Kidney epithelial cell (primary cell): ENCODE data around the gene LHX4. TPM values are rescaled to one million over a fixed set of nuclear protein-coding genes. Genes with fewer than 3 reads are reported as not detected.

ENCODE experiments used
- DNase-seq: peaks from one replicate; pipeline ENCODE4 v3.0.0-alpha.2; 2010; ENCODE audit warnings: low read depth
- H3K27me3 ChIP-seq: 2 replicates; pipeline ENCODE4 v1.6.0; 2011; ENCODE audit warnings: low read length; ENCODE audit not compliant: control insufficient read depth, insufficient read depth
- H3K36me3 ChIP-seq: 2 replicates; pipeline ENCODE4 v1.5.1; 2011; ENCODE audit warnings: low read length; ENCODE audit not compliant: control insufficient read depth, insufficient read depth
- H3K4me3 ChIP-seq: 2 replicates; pipeline ENCODE4 v1.5.1; 2011; ENCODE audit warnings: low read depth, mild to moderate bottlenecking, control low read depth, low read length
- CTCF ChIP-seq: IDR thresholded peaks from 2 replicates; pipeline ENCODE4 v1.5.1; 2011; ENCODE audit warnings: mild to moderate bottlenecking, moderate library complexity, low read length, control low read depth, inconsistent platforms; ENCODE audit not compliant: insufficient read depth, poor library complexity, severe bottlenecking
- total RNA-seq: library from RNA; depleted of rRNA; stranded (reverse); fragments of >200 nt; gene quantifications from 2 replicates; pipeline ENCODE4 v1.2.3, GENCODE V29; 2015

LHX4 gene
- total RNA-seq, 1 donor from 2014 or later, result not detected

DNA sequence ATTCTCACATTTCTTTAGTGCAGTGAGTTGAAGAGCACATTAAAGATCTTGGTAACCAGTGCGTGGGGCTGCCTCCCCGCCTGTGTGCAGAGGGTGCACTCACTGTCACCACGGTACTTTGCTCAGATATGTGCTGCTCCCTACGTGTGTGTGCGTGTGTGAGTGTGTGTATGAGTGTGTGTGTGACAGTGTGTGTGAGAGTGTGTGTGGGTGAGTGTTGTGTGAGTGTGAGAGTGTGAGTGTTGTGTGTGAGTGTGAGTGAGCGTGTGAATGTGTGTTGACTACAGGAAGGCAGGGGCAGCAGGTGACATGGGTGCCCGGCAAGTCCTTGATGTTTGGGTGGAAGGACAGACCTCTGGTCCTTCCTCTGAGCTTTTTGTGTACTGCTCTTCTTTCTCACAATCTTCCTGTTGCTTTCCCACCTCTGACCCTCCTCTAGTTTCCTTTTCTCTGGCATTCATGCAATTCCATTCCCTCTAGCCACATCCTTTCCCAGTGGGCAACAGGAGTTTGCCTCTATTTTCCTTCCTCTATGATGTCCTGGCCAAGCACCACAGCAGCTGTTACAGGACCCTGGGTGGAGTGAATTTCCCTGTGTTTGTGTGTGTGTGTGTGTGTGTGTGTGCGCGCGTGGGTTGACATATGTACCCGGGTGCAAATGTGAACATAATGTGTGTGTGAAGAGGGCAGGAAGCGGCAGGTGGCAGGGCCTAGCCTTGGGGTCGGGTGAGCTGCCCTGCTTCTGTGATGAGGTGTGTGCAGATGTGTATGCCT is 19.8 kb downstream of the LHX4 start:
- DNase-seq, result no peak
- no peak for TF ChIP-seq CTCF

DNA sequence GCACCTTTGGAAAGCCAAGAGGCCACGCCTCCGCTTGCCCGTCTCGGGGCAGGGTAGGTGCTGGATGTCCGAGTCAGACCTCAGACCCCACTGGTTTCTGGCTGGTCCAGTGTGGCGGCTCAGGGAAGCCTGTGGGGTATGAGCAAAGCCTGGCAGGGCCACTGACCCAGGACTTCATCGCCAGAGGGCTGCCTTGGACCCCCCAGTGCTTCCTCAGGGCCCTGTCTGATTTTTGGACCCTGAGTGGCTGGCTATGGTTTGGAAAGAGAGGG is 20.4 kb downstream of the LHX4 start:
- H3K36me3 ChIP-seq, result no peaks in the 10 kb centered on the region
- no peak overlapping the region for H3K4me3 ChIP-seq
- H3K27me3 ChIP-seq, result peaks cover 6% of the 10 kb centered on the region
- no peak for DNase-seq
- no peak for TF ChIP-seq CTCF

More for the DNA sequence above, 19.8 kb downstream of the LHX4 start:
- Histone ChIP-seq H3K4me3 (no peak overlapping the region), H3K36me3 (no peaks in the 10 kb centered on the region), H3K27me3 (peaks cover 11% of the 10 kb centered on the region)

GRCh38 chr1:180250883-180251509 is 20.9 kb downstream of the LHX4 start:
- no peak for DNase-seq
- Histone ChIP-seq H3K4me3 (no peak overlapping the region), H3K27me3 (peaks cover 7% of the 10 kb centered on the region), H3K36me3 (no peaks in the 10 kb centered on the region)
- TF ChIP-seq CTCF, result no peak

DNA sequence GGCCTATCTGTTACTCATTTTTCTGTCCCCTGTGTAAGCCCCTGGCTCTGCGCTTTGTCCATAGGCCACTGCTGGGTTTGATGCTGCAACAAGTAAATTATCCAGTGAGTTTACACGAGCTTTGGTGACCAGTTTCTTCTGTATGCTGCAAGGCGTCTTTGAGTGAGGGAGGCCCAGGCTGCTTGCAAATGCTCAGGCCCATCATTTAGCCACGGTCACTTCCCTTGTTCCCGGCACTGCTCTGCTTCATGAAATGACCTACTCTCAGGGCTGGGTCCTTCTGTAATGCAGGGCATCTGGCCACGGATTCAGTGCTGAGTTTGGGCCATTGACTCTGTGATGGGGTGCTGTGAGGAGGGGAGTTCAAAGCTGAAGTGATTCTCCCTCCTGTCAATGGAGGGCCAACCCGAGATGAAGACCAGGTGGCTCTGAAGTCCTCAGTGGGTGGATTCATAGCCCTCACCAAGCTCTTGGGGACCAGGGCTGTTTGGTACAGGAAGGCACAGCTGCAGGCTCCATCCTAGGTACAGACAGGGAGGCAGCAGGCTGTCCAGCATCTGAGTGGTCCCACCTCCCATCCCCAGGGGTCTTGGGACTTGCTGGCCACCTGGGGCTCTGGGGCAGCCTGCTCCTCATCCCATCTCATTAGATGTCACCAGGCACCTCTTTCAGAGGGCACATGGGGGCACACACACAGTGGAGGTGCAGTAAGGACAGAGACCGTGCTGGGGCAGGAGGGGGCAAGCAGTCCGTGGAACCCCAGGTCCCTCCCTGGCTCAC is 21.7 kb downstream of the LHX4 start:
- Histone ChIP-seq H3K36me3 (no peaks in the 10 kb centered on the region), H3K4me3 (no peak overlapping the region), H3K27me3 (peaks cover 7% of the 10 kb centered on the region)
- DNase-seq, result no peak
- TF ChIP-seq CTCF, result no peak

DNA sequence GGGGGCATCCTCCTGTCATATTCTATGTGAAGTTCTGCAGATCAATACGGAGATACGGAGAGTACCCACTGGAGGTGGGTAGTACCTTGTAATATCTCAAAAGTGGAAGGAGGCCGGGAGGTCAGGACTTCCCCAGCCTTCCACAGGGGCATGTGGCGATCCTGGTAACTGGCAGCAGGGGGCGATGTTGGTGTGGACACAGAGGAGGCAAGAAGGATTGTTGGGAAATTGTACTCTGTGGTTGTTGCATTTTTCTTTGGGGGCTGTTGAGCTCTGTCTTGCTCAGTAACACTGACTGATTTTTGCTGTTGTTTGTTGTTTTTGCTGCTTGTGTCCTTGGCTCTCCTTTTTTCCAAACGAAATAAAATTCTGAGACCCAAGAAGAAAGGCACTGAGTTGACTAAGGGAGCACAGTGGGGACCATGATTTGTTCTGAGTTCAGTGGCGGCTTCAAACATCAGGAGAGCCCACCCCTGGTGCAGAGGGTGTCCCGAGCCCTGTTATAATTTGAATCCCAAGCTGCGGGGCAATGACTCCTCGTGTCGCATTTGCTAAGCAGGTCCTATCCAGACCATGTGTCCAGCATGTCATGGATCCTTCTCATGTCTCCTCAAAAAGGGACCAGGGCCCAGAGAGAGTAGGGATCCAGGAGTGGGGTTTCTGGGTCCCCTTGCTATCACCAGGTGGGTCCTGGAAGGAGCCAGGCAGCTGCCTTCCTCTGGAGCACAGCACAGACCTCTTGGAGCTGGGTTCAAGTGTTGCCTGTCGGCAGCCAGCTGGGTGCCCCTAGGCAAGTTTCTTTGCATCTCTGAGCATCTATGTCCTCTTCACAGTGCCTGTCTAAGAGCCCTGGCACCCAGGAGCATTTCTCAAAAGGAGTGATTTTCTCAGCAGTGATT is 22.8 kb downstream of the LHX4 start:
- no peak for DNase-seq
- Histone ChIP-seq H3K4me3 (no peak overlapping the region), H3K36me3 (no peaks in the 10 kb centered on the region), H3K27me3 (peaks cover 11% of the 10 kb centered on the region)
- peak; percentile 86 for TF ChIP-seq CTCF
